B cell (primary cell): Measurements from ENCODE around the gene DIS3. TPM values are rescaled to one million over a fixed set of nuclear protein-coding genes. Genes with fewer than 3 reads are reported as not detected.

Experiments
- ATAC-seq: fragments of 200-7000 bp; cut with Tn5 transposase; one replicate; pipeline ENCODE4 v1.10.0; 2021; ENCODE audit warnings: low read depth, mild to moderate bottlenecking, moderate number of reproducible peaks, moderate library complexity
- CTCF ChIA-PET: fragments of 350-600 bp; sonication (Branson Sonifier 250); formaldehyde crosslinking; loops from one replicate; lab custom pipeline; 2021; ENCODE audit warnings: antibody characterized with exemption, inconsistent platforms; lab: Charles Lee
- POLR2A ChIA-PET: fragments of 350-600 bp; sonication (Branson Sonifier 250); formaldehyde crosslinking; loops from one replicate; lab custom pipeline; 2021; ENCODE audit warnings: antibody characterized with exemption; lab: Charles Lee
- DNase-seq: peaks from one replicate; pipeline ENCODE4 v3.0.0; 2013
- H2AFZ ChIP-seq: 2 replicates; pipeline ENCODE4 v1.6.1; 2012; ENCODE audit warnings: mild to moderate bottlenecking, low read depth, low read length; ENCODE audit not compliant: insufficient read depth, poor library complexity, severe bottlenecking
- H3K27ac ChIP-seq, 2 donors: 1 replicate in 1 of 2; 2 replicates in 1 of 2; pipeline ENCODE4 v1.5.1; 2012 to 2013; ENCODE audit warnings: low read length in 2 of 2, mild to moderate bottlenecking in 2 of 2, moderate library complexity in 1 of 2
- H3K27me3 ChIP-seq, 4 experiments: fragments of 200-600 bp in 1 of 4; sonication (generic) in 1 of 4; replicated peaks in 1 of 4; 1 replicate in 2 of 4; 2 replicates in 2 of 4; pipeline versions ENCODE4 v1.6.1 to v1.7.0; 2013 to 2016; ENCODE audit warnings: low read length in 3 of 4, mild to moderate bottlenecking in 2 of 4, mixed read lengths in 1 of 4, moderate library complexity in 1 of 4; ENCODE audit not compliant: insufficient read depth in 4 of 4, control insufficient read depth in 3 of 4; ENCODE audit errors: control extremely low read depth in 1 of 4
- H3K36me3 ChIP-seq, 2 experiments: replicated peaks in 1 of 2; 1 replicate in 1 of 2; 2 replicates in 1 of 2; pipeline versions ENCODE4 v1.6.1 to v1.7.1; 2013; ENCODE audit warnings: low read length in 1 of 2; ENCODE audit not compliant: insufficient read depth in 2 of 2, control insufficient read depth in 1 of 2; ENCODE audit errors: control extremely low read depth in 1 of 2, extremely low read depth in 1 of 2
- H3K4me1 ChIP-seq, 2 donors: fragments of 200-600 bp in 1 of 2; sonication (generic) in 1 of 2; 1 replicate in 1 of 2; 2 replicates in 1 of 2; pipeline versions ENCODE4 v1.5.1 to v1.6.1; 2013 to 2017; ENCODE audit warnings: low read length in 2 of 2; ENCODE audit not compliant: control insufficient read depth in 2 of 2, insufficient read depth in 2 of 2
- H3K4me2 ChIP-seq: replicated peaks from 2 replicates; pipeline ENCODE3; 2012; ENCODE audit warnings: mild to moderate bottlenecking, low read depth, low read length; ENCODE audit not compliant: poor library complexity, severe bottlenecking
- H3K4me3 ChIP-seq, 5 experiments: fragments of 200-600 bp in 1 of 5; sonication (generic) in 1 of 5; 1 replicate in 3 of 5; 2 replicates in 2 of 5; pipeline versions ENCODE4 v1.5.1 to v1.7.0; 2011 to 2016; ENCODE audit warnings: low read length in 4 of 5, mild to moderate bottlenecking in 4 of 5, low read depth in 2 of 5, control low read depth in 1 of 5, moderate library complexity in 1 of 5; ENCODE audit not compliant: insufficient read depth in 1 of 5; ENCODE audit errors: control extremely low read depth in 1 of 5, extremely low read depth in 1 of 5
- H3K79me2 ChIP-seq: fragments of 200-600 bp; sonication (generic); one replicate; pipeline ENCODE4 v1.6.0; 2016; ENCODE audit warnings: low read length; ENCODE audit not compliant: control insufficient read depth, insufficient read depth
- H3K9ac ChIP-seq: fragments of 200-600 bp; sonication (generic); 2 replicates; pipeline ENCODE4 v1.6.1; 2017; ENCODE audit warnings: mild to moderate bottlenecking, low read length, moderate library complexity
- H3K9me3 ChIP-seq, 3 donors: one replicate each; pipeline versions ENCODE4 v1.6.1 to v1.7.1; 2013; ENCODE audit warnings: low read length in 2 of 3; ENCODE audit not compliant: control insufficient read depth in 2 of 3, insufficient read depth in 1 of 3; ENCODE audit errors: control extremely low read depth in 1 of 3
- H4K20me1 ChIP-seq: 2 replicates; pipeline ENCODE4 v1.6.0; 2012; ENCODE audit warnings: mild to moderate bottlenecking, low read length; ENCODE audit not compliant: insufficient read depth, control insufficient read depth, poor library complexity, severe bottlenecking
- H3K27ac Mint-ChIP-seq: one replicate; pipeline ENCODE4 v1.8.0; 2021; ENCODE audit warnings: mixed read lengths
- H3K27me3 Mint-ChIP-seq: one replicate; pipeline ENCODE4 v1.8.0; 2021; ENCODE audit warnings: mixed read lengths
- H3K4me1 Mint-ChIP-seq: one replicate; pipeline ENCODE4 v1.8.0; 2021; ENCODE audit warnings: mixed read lengths
- H3K4me3 Mint-ChIP-seq: one replicate; pipeline ENCODE4 v1.8.0; 2021; ENCODE audit warnings: mixed read lengths
- H3K9me3 Mint-ChIP-seq: one replicate; pipeline ENCODE4 v1.8.0; 2022; ENCODE audit warnings: mixed read lengths; ENCODE audit not compliant: insufficient read depth
- EZH2 ChIP-seq: IDR thresholded peaks from 2 replicates; pipeline ENCODE4 v1.6.1; 2012; ENCODE audit warnings: borderline replicate concordance, low read depth, mild to moderate bottlenecking, moderate library complexity, low read length; ENCODE audit not compliant: insufficient read depth, poor library complexity, severe bottlenecking
- WGBS: methylation state at CpG from one replicate; pipeline ENCODE4 v1.1.5; 2013; ENCODE audit warnings: missing lambda C conversion rate; ENCODE audit not compliant: insufficient coverage; 5-methylcytosine and 5-hydroxymethylcytosine counted together
- intact Hi-C: fragments of 100-400 bp; cut with micrococcal nuclease; formaldehyde crosslinking; loops from one replicate; pipeline ENCODE4 v1.10.0; 2022
- polyA plus RNA-seq: library from polyadenylated mRNA; depleted of rRNA; stranded (reverse); fragments of >200 nt; gene quantifications from 2 replicates; pipeline ENCODE4 v1.2.3, GENCODE V29; 2012
- small RNA-seq: library from RNA; depleted of rRNA; stranded (forward); fragments of <200 nt; gene quantifications from one replicate; pipeline ENCODE3, GENCODE V24; 2012; ENCODE audit warnings: low replicate concordance, low read depth; ENCODE audit not compliant: insufficient read length
- total RNA-seq, 2 donors: library from RNA; stranded (reverse); fragments of 120-200 nt in 1 of 2; gene quantifications; 1 replicate in 1 of 2; 2 replicates in 1 of 2; pipeline versions ENCODE4 v1.2.3 to v1.2.4, GENCODE V29; 2013 to 2022
- TF ChIP-seq, protein P1 (sequence below): fragments of 200-600 bp; IDR thresholded peaks from one replicate; pipeline ENCODE4 v1.8.0; 2022; ENCODE audit warnings: antibody characterized with exemption, mild to moderate bottlenecking

DIS3 gene
- total and polyA plus RNA-seq, 2 donors (not counting 1 experiment from before 2014, with no cell fraction given): 10.4 to 39.8 TPM

GRCh38 chr13:72716776-72717175 lies 64.9 kb downstream of the DIS3 start:
- Histone ChIP-seq H3K79me2 (peaks cover 39% of the 10 kb centered on the region), H4K20me1 (peaks cover 30% of the 10 kb centered on the region), H3K4me3 (no peak overlapping the region), H3K9ac (no peak overlapping the region), H3K36me3 (peaks cover 0 to 36% of the 10 kb centered on the region in 2 experiments), H3K4me2 (no peak overlapping the region), H2AFZ (no peak overlapping the region), H3K9me3 (peaks cover 0 to 10% (median 9%) of the 10 kb centered on the region in 3 donors), H3K4me1 (no peaks in the 10 kb centered on the region), H3K27ac (no peak overlapping the region), H3K27me3 (no peaks in the 10 kb centered on the region)
- TF ChIP-seq, protein P1, sequence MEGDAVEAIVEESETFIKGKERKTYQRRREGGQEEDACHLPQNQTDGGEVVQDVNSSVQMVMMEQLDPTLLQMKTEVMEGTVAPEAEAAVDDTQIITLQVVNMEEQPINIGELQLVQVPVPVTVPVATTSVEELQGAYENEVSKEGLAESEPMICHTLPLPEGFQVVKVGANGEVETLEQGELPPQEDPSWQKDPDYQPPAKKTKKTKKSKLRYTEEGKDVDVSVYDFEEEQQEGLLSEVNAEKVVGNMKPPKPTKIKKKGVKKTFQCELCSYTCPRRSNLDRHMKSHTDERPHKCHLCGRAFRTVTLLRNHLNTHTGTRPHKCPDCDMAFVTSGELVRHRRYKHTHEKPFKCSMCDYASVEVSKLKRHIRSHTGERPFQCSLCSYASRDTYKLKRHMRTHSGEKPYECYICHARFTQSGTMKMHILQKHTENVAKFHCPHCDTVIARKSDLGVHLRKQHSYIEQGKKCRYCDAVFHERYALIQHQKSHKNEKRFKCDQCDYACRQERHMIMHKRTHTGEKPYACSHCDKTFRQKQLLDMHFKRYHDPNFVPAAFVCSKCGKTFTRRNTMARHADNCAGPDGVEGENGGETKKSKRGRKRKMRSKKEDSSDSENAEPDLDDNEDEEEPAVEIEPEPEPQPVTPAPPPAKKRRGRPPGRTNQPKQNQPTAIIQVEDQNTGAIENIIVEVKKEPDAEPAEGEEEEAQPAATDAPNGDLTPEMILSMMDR: no peak
- TF ChIP-seq EZH2: no peak
- no peak overlapping the region for H3K27ac Mint-ChIP-seq
- H3K4me3 Mint-ChIP-seq: no peak overlapping the region
- ChIA-PET CTCF (no interaction called here), POLR2A (no interaction called here)
- ATAC-seq (no peak), DNase-seq (no peak)
- peaks cover 2% of the 10 kb centered on the region for H3K9me3 Mint-ChIP-seq
- WGBS: 47% methylated on average over 3 of the region's 3 CpGs
- H3K27me3 Mint-ChIP-seq: no peaks in the 10 kb centered on the region
- intact Hi-C loops: no loop called here
- peaks cover 2% of the 10 kb centered on the region for H3K4me1 Mint-ChIP-seq

Small RNAs within 50 kb of the gene (small RNA-seq; reads per million reads assigned to genes)
- not detected for gene RNU6-80P

Other genes with a start within 250 kb of the DIS3 start
- gene MZT1, start 54.3 kb downstream of the DIS3 start, total RNA-seq: 5.7 TPM in 2 replicates
- gene MZT1, start 54.3 kb downstream of the DIS3 start, polyA plus RNA-seq: 2.1 and 5.1 TPM in 2 replicates
- gene BORA, start 54.0 kb downstream of the DIS3 start, total RNA-seq: 7.2 and 8.6 TPM in 2 replicates
- 4.5 and 4.8 TPM in 2 replicates for gene BORA, start 54.0 kb downstream of the DIS3 start, polyA plus RNA-seq
- 42.2 and 43.1 TPM in 2 replicates for gene PIBF1, start 233 bp upstream of the DIS3 start, total RNA-seq
- gene PIBF1, start 233 bp upstream of the DIS3 start, polyA plus RNA-seq: 4.5 and 9.9 TPM in 2 replicates